Naive thymus-derived CD4-positive, alpha-beta T cell (primary cell): Measurements from ENCODE around the gene MEA1. TPM values are rescaled to one million over a fixed set of nuclear protein-coding genes. Genes with fewer than 3 reads are reported as not detected.

Source experiments
- ATAC-seq: fragments of 150-1000 bp; cut with Tn5 transposase; 2 replicates; pipeline ENCODE4 v1.10.0; 2021; ENCODE audit warnings: mild to moderate bottlenecking, moderate library complexity
- CTCF ChIA-PET: fragments of 350-600 bp; sonication (Branson Sonifier 250); formaldehyde crosslinking; loops from one replicate; lab custom pipeline; 2021; ENCODE audit warnings: antibody characterized with exemption; lab: Charles Lee
- POLR2A ChIA-PET: fragments of 350-600 bp; sonication (Branson Sonifier 250); formaldehyde crosslinking; loops from one replicate; lab custom pipeline; 2021; ENCODE audit warnings: antibody characterized with exemption, inconsistent platforms; lab: Charles Lee
- DNase-seq, 9 donors: peaks; one replicate each; pipeline versions ENCODE4 v3.0.0 to v3.0.0-alpha.2; 2020 to 2022; ENCODE audit warnings: mixed read lengths in 1 of 9
- H3K27ac ChIP-seq: one replicate; pipeline ENCODE4 v1.7.0; 2013; ENCODE audit warnings: mild to moderate bottlenecking, low read depth, low read length, moderate library complexity
- H3K27me3 ChIP-seq, 2 donors: one replicate each; pipeline ENCODE4 v1.7.0; 2013; ENCODE audit warnings: low read length in 2 of 2, mild to moderate bottlenecking in 2 of 2, moderate library complexity in 2 of 2; ENCODE audit not compliant: control insufficient read depth in 2 of 2, insufficient read depth in 2 of 2
- H3K36me3 ChIP-seq, 3 experiments: 1 replicate in 2 of 3; 2 replicates in 1 of 3; pipeline ENCODE4 v1.7.0; 2013; ENCODE audit warnings: low read length in 3 of 3, mild to moderate bottlenecking in 3 of 3, moderate library complexity in 1 of 3; ENCODE audit not compliant: insufficient read depth in 3 of 3, control insufficient read depth in 2 of 3
- H3K4me1 ChIP-seq, 2 donors: one replicate each; pipeline ENCODE4 v1.7.0; 2013; ENCODE audit warnings: low read length in 2 of 2, mild to moderate bottlenecking in 2 of 2, moderate library complexity in 1 of 2; ENCODE audit not compliant: control insufficient read depth in 2 of 2, insufficient read depth in 2 of 2
- H3K4me3 ChIP-seq: 2 replicates; pipeline ENCODE4 v1.7.0; 2013; ENCODE audit warnings: mild to moderate bottlenecking, low read length
- H3K9me3 ChIP-seq, 3 experiments: 1 replicate in 2 of 3; 2 replicates in 1 of 3; pipeline ENCODE4 v1.7.0; 2013; ENCODE audit warnings: low read length in 3 of 3; ENCODE audit not compliant: control insufficient read depth in 2 of 3
- H3K27ac Mint-ChIP-seq, 9 donors: one replicate each; pipeline ENCODE4 v1.8.0; 2020 to 2022; ENCODE audit warnings: mixed read lengths in 9 of 9, mild to moderate bottlenecking in 8 of 9, moderate library complexity in 5 of 9, inconsistent platforms in 2 of 9
- H3K27me3 Mint-ChIP-seq, 5 donors: one replicate each; pipeline ENCODE4 v1.8.0; 2021 to 2022; ENCODE audit warnings: mixed read lengths in 5 of 5, mild to moderate bottlenecking in 1 of 5
- H3K36me3 Mint-ChIP-seq, 5 donors: one replicate each; pipeline ENCODE4 v1.8.0; 2020 to 2022; ENCODE audit warnings: mixed read lengths in 5 of 5, mild to moderate bottlenecking in 3 of 5, inconsistent platforms in 1 of 5
- H3K4me1 Mint-ChIP-seq, 7 donors: one replicate each; pipeline ENCODE4 v1.8.0; 2020 to 2022; ENCODE audit warnings: mixed read lengths in 7 of 7, mild to moderate bottlenecking in 3 of 7, inconsistent platforms in 1 of 7
- H3K4me3 Mint-ChIP-seq, 10 donors: one replicate each; pipeline ENCODE4 v1.8.0; 2020 to 2022; ENCODE audit warnings: mild to moderate bottlenecking in 10 of 10, mixed read lengths in 10 of 10, moderate library complexity in 6 of 10, inconsistent platforms in 2 of 10
- H3K9me3 Mint-ChIP-seq, 11 donors: one replicate each; pipeline ENCODE4 v1.8.0; 2020 to 2022; ENCODE audit warnings: mixed read lengths in 11 of 11, mild to moderate bottlenecking in 4 of 11, inconsistent platforms in 1 of 11, moderate library complexity in 1 of 11
- intact Hi-C, 2 donors: fragments of 100-400 bp; cut with micrococcal nuclease; formaldehyde crosslinking; loops; one replicate each; pipeline ENCODE4 v1.15.1; 2023
- polyA plus RNA-seq, 2 donors: library from polyadenylated mRNA; unstranded; fragments of 300-500 nt; fragmentation: Illumina TruSeq; gene quantifications; one replicate each; pipeline ENCODE4 v1.2.3, GENCODE V29; 2021
- total RNA-seq, 6 experiments: library from RNA in 5 of 6; stranded (reverse) in 5 of 6; gene quantifications; 1 replicate in 5 of 6; 2 replicates in 1 of 6; pipeline ENCODE4 v1.2.3 and lab custom pipeline; 2021 to 2026

Gene MEA1
- total and polyA plus RNA-seq, 7 experiments from 2014 or later = 20.3 to 72.3 (median 35.0) TPM

DNA sequence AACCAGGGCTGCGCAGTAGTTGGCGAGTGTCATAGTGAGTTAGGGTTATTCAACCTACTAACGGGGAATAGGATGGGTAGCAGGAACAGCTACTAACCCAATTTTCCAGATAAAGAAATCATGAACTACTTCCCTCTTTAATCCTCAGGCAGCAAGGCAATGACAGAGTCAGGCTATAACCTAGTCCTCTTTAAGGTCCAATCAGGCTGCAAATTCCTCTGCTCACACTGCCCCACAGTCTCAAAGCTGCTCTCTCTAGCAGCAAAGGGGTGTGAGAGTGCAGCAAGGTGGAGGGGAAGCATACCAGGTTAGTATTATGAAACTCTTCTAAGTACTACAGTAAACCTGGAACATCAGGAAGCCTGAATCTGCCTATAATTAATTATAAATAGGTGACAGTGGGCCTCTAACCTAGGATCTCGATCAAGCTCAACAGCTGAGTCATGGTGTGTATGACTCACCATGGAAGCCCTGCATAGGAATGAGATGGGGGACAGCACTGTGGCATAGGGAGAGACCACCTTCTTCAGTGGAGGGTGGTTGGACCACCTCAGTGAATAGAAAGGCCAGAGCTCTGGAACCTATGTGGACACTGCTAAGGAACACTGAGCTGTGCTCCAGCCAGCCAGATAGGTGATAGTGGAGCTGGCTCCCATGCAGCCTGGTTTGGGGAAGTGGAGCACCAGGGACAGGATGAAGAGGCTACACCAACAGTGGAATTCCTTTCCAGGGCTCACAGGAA lies 42.7 kb downstream of the MEA1 start:
- no peaks in the 10 kb centered on the region for H3K9me3 Mint-ChIP-seq
- Histone ChIP-seq H3K4me3 (no peak overlapping the region), H3K9me3 (no peaks in the 10 kb centered on the region), H3K36me3 (peaks cover 0 to 43% (median 7%) of the 10 kb centered on the region in 3 experiments), H3K4me1 (no peaks in the 10 kb centered on the region), H3K27me3 (no peaks in the 10 kb centered on the region), H3K27ac (no peak overlapping the region)
- no peaks in the 10 kb centered on the region for H3K27me3 Mint-ChIP-seq
- CTCF ChIA-PET = interaction anchor here (0.7 to 1.4 kb wide), 2 partner anchors 54 to 71 kb away, joined by 3 to 4 read pairs; no protein-coding TSS in a partner anchor
- POLR2A ChIA-PET = interaction anchor here (0.6 to 1.8 kb wide), 6 partner anchors 13 to 91 kb away, joined by 3 to 7 read pairs (median 3); partner anchors contain the start of genes CNPY3, KLHDC3, PPP2R5D and RPL7L1
- peaks cover 0 to 8% (median 4%) of the 10 kb centered on the region in 5 donors for H3K36me3 Mint-ChIP-seq
- DNase-seq = no peak
- no peak overlapping the region for H3K4me3 Mint-ChIP-seq
- no peak for ATAC-seq
- intact Hi-C loops = loop anchor here in 1 of 2 donors (10.0 kb wide), 1 partner anchor 186 kb away; the partner anchor contains the start of gene BICRAL
- H3K4me1 Mint-ChIP-seq = peaks cover 5 to 13% (median 8%) of the 10 kb centered on the region in 7 donors
- peak overlapping the region in 3 of 9 donors; percentile 19 to 48 (median 45) for H3K27ac Mint-ChIP-seq

DNA sequence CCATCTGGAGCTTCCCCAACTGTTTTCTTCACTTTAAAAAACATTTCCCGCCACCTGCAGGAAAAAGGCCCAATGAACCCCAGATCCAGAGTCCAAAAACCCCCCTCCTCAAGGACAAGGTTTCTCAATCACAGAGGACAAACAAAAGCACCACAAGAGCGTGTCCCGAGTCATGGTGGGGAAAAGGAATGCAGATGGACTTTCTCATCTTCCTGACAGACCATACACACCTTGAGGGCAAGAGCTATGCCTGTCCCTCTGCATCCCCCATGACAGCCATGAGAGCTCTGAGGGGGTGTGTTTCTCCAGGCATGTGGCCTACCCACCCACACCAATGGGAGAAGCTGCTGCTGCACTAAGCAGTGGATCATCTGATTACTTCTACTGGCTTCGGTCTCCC lies 43.8 kb downstream of the MEA1 start:
- Histone ChIP-seq H3K27ac (no peak overlapping the region), H3K9me3 (no peaks in the 10 kb centered on the region), H3K36me3 (peaks cover 0 to 54% (median 7%) of the 10 kb centered on the region in 3 experiments), H3K4me1 (no peaks in the 10 kb centered on the region), H3K27me3 (no peaks in the 10 kb centered on the region), H3K4me3 (no peak overlapping the region)
- no peaks in the 10 kb centered on the region for H3K9me3 Mint-ChIP-seq
- H3K4me1 Mint-ChIP-seq = peaks cover under 1 to 8% (median 7%) of the 10 kb centered on the region in 7 donors
- H3K4me3 Mint-ChIP-seq = no peak overlapping the region
- H3K27me3 Mint-ChIP-seq = no peaks in the 10 kb centered on the region
- H3K27ac Mint-ChIP-seq = no peak overlapping the region
- POLR2A ChIA-PET = interaction anchor here (0.6 to 1.1 kb wide), 2 partner anchors 9 to 16 kb away, joined by 4 read pairs; partner anchors contain the start of gene GNMT
- intact Hi-C loops = loop anchor here in 1 of 2 donors (10.0 kb wide), 1 partner anchor 185 kb away; the partner anchor contains the start of gene BICRAL
- peaks cover 0 to 16% (median 4%) of the 10 kb centered on the region in 5 donors for H3K36me3 Mint-ChIP-seq
- ATAC-seq (no peak), DNase-seq (no peak)
- CTCF ChIA-PET = interaction anchor here (1.4 kb wide), 1 partner anchor 53 kb away, joined by 4 read pairs; no protein-coding TSS in a partner anchor

DNA sequence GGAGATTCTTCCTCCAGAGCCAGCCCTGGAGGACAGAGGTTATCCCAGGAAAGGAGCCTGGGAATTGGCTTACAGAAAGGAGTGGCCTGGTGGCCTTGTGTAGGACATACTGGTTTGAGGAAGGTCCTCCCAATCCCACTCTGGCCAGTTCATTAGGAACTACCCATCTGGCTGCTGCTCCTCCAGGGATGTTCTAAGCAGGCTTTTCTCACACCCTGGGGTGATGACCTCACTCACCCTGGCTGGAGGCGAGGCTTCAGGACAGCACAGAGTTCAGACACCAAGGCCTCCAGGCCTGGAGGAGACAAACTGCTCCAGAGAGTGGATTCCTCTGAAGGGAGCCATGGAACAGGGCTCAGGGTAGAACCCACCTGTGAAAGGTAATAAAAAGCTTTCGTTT lies 44.3 kb downstream of the MEA1 start:
- H3K27me3 Mint-ChIP-seq = no peaks in the 10 kb centered on the region
- Histone ChIP-seq H3K36me3 (peaks cover 0 to 59% (median 7%) of the 10 kb centered on the region in 3 experiments), H3K27me3 (no peaks in the 10 kb centered on the region), H3K27ac (no peak overlapping the region), H3K4me1 (no peaks in the 10 kb centered on the region), H3K9me3 (no peaks in the 10 kb centered on the region), H3K4me3 (no peak overlapping the region)
- H3K4me1 Mint-ChIP-seq = peaks cover 0 to 8% (median 7%) of the 10 kb centered on the region in 7 donors
- H3K4me3 Mint-ChIP-seq = no peak overlapping the region
- ChIA-PET CTCF (interaction anchor here (1.4 kb wide), 1 partner anchor 53 kb away, joined by 4 read pairs; no protein-coding TSS in a partner anchor), POLR2A (interaction anchor here (0.6 to 3.0 kb wide), 3 partner anchors 9 to 16 kb away, joined by 4 to 9 read pairs (median 4); partner anchors contain the start of genes GNMT and PEX6)
- ATAC-seq (no peak), DNase-seq (no peak)
- intact Hi-C loops = no loop called here
- no peaks in the 10 kb centered on the region for H3K9me3 Mint-ChIP-seq
- H3K27ac Mint-ChIP-seq = no peak overlapping the region
- peaks cover 3 to 21% (median 4%) of the 10 kb centered on the region in 5 donors for H3K36me3 Mint-ChIP-seq

DNA sequence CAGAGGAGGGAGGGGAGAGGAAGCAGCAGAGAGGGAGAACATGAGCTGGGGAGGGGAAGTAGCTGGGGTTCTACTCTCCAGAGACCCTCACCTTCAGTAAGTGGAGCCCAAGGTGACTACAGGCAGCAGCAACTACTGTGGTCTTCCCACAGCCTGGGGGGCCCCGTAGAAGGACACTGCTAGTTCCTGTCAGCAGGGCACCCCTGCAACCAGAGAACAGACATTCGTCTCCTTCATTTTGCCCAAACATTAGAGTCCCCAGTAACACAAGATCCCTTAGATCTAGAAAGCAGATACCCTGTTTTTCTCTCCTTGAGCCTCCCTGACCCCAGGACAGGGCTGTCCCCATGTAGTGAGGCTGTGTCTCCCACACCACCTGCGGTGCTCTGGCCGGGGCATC lies 45.0 kb downstream of the MEA1 start:
- no peaks in the 10 kb centered on the region for H3K9me3 Mint-ChIP-seq
- no peaks in the 10 kb centered on the region for H3K27me3 Mint-ChIP-seq
- Histone ChIP-seq H3K9me3 (no peaks in the 10 kb centered on the region), H3K36me3 (peaks cover 0 to 60% (median 7%) of the 10 kb centered on the region in 3 experiments), H3K27ac (no peak overlapping the region), H3K27me3 (no peaks in the 10 kb centered on the region), H3K4me1 (no peaks in the 10 kb centered on the region), H3K4me3 (no peak overlapping the region)
- intact Hi-C loops = no loop called here
- peaks cover 0 to 7% (median 5%) of the 10 kb centered on the region in 7 donors for H3K4me1 Mint-ChIP-seq
- ChIA-PET POLR2A (interaction anchor here (3.0 kb wide), 1 partner anchor 10 kb away, joined by 9 read pairs; the partner anchor contains the start of gene PEX6), CTCF (interaction anchor here (0.7 kb wide), 1 partner anchor 175 kb away, joined by 3 read pairs; no protein-coding TSS in a partner anchor)
- DNase-seq (no peak), ATAC-seq (no peak)
- no peak overlapping the region for H3K4me3 Mint-ChIP-seq
- peaks cover 3 to 19% (median 4%) of the 10 kb centered on the region in 5 donors for H3K36me3 Mint-ChIP-seq
- H3K27ac Mint-ChIP-seq = no peak overlapping the region

DNA sequence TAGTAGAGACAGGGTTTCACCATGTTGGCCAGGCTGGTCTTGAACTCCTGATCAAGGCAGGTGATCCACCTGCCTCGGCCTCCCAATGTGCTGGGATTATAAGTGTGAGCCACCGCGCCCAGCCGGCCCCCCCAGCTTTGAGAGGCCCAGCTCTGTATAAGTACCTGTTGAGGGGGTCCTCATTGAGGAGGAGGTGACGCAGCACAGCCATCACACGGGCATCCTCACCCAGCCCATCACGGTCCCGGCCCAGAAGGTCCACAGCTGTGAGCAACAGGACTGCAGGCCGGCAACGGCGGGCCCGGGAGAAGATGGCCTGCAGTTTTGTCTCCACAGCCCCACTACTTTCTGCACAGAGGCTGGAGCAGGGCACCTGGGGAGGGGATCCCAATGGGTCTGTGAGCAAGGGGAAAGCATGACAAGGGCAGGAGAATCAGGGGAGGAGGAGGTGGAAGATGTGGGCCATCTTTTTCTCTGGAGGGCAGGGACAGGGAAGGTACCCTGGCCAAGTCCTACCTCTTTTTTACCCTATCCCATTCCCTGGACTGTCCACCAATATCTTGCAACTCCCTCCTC lies 45.5 kb downstream of the MEA1 start:
- no peak for DNase-seq
- no peak for ATAC-seq
- Mint-ChIP-seq H3K9me3 (no peaks in the 10 kb centered on the region), H3K27ac (no peak overlapping the region), H3K4me3 (no peak overlapping the region), H3K4me1 (peaks cover 0 to 7% (median 3%) of the 10 kb centered on the region in 7 donors), H3K27me3 (no peaks in the 10 kb centered on the region), H3K36me3 (peaks cover 0 to 18% (median 4%) of the 10 kb centered on the region in 5 donors)
- no peaks in the 10 kb centered on the region for H3K9me3 ChIP-seq
- H3K4me1 ChIP-seq = no peaks in the 10 kb centered on the region
- H3K4me3 ChIP-seq = no peak overlapping the region
- intact Hi-C loops = no loop called here
- peaks cover 0 to 61% (median 7%) of the 10 kb centered on the region in 3 experiments for H3K36me3 ChIP-seq
- POLR2A ChIA-PET = interaction anchor here (3.0 kb wide), 1 partner anchor 10 kb away, joined by 9 read pairs; the partner anchor contains the start of gene PEX6
- CTCF ChIA-PET = interaction anchor here (0.7 kb wide), 1 partner anchor 176 kb away, joined by 3 read pairs; no protein-coding TSS in a partner anchor
- no peaks in the 10 kb centered on the region for H3K27me3 ChIP-seq
- no peak overlapping the region for H3K27ac ChIP-seq

DNA sequence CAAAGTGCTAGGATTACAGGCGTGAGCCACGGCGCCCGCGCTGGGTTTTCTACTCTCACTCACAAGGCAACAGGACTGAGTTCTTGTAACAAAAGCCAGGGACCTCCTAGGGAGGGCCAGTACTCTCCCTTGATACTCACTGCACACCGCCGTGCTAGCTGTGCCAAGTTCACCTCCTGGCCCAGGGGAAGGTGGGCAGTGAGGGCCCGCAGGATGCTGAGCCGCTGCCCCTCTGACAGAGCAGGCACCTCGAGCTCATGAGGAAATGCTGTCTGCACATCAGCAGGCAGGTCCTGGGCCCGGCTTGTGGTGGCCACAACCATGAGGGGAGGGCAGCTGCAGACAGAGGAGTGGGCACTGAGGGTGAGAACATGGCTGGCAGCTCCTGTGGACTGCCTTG lies 46.5 kb downstream of the MEA1 start:
- Mint-ChIP-seq H3K4me1 (peaks cover 0 to 7% (median 3%) of the 10 kb centered on the region in 7 donors), H3K27me3 (no peaks in the 10 kb centered on the region), H3K36me3 (peaks cover 3 to 22% (median 5%) of the 10 kb centered on the region in 5 donors), H3K9me3 (no peaks in the 10 kb centered on the region), H3K4me3 (no peak overlapping the region), H3K27ac (no peak overlapping the region)
- ChIA-PET POLR2A (interaction anchor here (0.6 to 3.0 kb wide), 2 partner anchors 11 to 21 kb away, joined by 4 to 9 read pairs; partner anchors contain the start of gene PEX6), CTCF (interaction anchor here (0.5 kb wide), 1 partner anchor 81 kb away, joined by 3 read pairs; no protein-coding TSS in a partner anchor)
- H3K9me3 ChIP-seq = no peaks in the 10 kb centered on the region
- intact Hi-C loops = no loop called here
- DNase-seq (no peak), ATAC-seq (no peak)
- H3K27me3 ChIP-seq = no peaks in the 10 kb centered on the region
- peaks cover 0 to 68% (median 7%) of the 10 kb centered on the region in 3 experiments for H3K36me3 ChIP-seq
- H3K27ac ChIP-seq = no peak overlapping the region
- H3K4me3 ChIP-seq = no peak overlapping the region
- H3K4me1 ChIP-seq = no peaks in the 10 kb centered on the region
